ENCODE results near the gene SOX8. TPM values are rescaled to one million over a fixed set of nuclear protein-coding genes. Genes with fewer than 3 reads are reported as not detected.

Gene SOX8
- total RNA-seq, 1 experiment from 2014 or later: not detected

DNA sequence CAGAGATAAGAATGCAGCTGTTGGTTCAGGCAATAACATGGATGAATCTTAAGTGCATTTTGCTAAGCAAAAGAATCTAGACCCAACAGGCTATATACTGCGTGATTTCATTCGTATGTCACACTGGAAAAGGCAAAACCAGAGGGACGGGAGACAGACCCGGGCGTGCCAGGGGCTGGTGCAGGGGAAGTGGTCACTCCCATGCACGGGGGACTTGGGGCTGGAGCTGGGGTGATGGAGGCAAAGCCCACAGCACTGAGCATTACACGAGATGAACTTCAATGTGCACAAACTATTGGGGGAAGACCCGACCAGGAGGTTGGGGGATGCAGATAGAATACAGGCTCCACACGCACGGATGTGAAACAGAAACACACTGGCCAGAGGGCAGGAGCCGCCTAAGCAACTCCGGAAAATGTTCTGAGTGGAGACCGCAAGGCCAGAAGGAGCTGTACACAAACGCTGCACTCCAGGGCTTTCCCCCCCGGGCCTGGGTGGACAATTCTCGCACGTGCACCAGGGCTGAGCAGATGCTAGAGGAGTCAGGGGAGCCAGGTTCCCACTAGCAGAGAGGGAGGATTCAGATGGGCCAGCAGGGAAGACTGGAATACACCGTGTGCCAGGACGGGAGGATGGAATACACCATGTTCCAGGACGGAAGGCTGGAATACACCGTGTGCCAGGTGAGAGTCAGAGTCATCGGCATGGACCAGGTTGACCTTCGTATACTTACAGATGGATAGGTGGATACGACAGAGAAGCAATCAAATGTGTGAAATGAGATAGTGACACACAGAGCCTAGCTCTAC lies 22.1 kb upstream of the SOX8 start:
- H3K4me3 Mint-ChIP-seq (ENCODE audit: unreplicated experiment): no peak overlapping the region
- no peak for DNase-seq (ENCODE audit: unreplicated experiment)
- ChIA-PET CTCF (no interaction called here), POLR2A (no interaction called here)
- no peaks in the 10 kb centered on the region for H3K4me1 Mint-ChIP-seq (ENCODE audit: insufficient read depth, unreplicated experiment)
- H3K36me3 Mint-ChIP-seq (ENCODE audit: insufficient read depth, unreplicated experiment): no peaks in the 10 kb centered on the region
- no peaks in the 10 kb centered on the region for H3K27me3 Mint-ChIP-seq (ENCODE audit: insufficient read depth, unreplicated experiment)
- no TSS peak for BruUV-seq (replicated peaks)
- peaks cover 8% of the 10 kb centered on the region for H3K9me3 Mint-ChIP-seq (ENCODE audit: unreplicated experiment)
- no peak overlapping the region for H3K27ac Mint-ChIP-seq (ENCODE audit: low read depth, unreplicated experiment)
- intact Hi-C loops (cut with micrococcal nuclease): no loop called here
- TF ChIP-seq, protein P1, sequence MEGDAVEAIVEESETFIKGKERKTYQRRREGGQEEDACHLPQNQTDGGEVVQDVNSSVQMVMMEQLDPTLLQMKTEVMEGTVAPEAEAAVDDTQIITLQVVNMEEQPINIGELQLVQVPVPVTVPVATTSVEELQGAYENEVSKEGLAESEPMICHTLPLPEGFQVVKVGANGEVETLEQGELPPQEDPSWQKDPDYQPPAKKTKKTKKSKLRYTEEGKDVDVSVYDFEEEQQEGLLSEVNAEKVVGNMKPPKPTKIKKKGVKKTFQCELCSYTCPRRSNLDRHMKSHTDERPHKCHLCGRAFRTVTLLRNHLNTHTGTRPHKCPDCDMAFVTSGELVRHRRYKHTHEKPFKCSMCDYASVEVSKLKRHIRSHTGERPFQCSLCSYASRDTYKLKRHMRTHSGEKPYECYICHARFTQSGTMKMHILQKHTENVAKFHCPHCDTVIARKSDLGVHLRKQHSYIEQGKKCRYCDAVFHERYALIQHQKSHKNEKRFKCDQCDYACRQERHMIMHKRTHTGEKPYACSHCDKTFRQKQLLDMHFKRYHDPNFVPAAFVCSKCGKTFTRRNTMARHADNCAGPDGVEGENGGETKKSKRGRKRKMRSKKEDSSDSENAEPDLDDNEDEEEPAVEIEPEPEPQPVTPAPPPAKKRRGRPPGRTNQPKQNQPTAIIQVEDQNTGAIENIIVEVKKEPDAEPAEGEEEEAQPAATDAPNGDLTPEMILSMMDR (IDR thresholded peaks at IDR 0.05; ENCODE audit: unreplicated experiment): no peak

DNA sequence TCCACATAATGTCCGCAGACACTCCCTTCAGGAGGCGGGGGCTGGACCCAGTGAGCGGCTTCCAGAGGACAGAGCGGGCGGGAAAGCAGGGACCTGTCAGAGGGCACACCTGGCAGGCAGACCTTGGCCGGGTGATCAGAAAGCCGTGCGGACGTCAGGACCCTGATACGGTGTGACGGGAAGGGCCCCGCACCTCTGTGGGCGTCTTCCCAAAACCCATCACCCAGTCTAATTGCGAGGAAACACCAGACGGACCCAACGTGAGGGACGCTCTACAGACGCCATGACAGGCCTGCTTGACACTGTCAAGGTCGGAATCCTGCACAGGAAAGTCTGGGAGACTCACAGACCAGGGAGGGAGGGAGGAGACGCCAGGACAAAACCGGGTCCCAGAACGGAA lies 19.2 kb upstream of the SOX8 start:
- H3K27me3 Mint-ChIP-seq (ENCODE audit: insufficient read depth, unreplicated experiment): no peaks in the 10 kb centered on the region
- no TSS peak for BruUV-seq (replicated peaks)
- ChIA-PET POLR2A (no interaction called here), CTCF (no interaction called here)
- no peaks in the 10 kb centered on the region for H3K4me1 Mint-ChIP-seq (ENCODE audit: insufficient read depth, unreplicated experiment)
- no peak overlapping the region for H3K4me3 Mint-ChIP-seq (ENCODE audit: unreplicated experiment)
- peaks cover 20% of the 10 kb centered on the region for H3K9me3 Mint-ChIP-seq (ENCODE audit: unreplicated experiment)
- TF ChIP-seq, protein P1 (IDR thresholded peaks at IDR 0.05; ENCODE audit: unreplicated experiment): no peak
- peaks cover 6% of the 10 kb centered on the region for H3K36me3 Mint-ChIP-seq (ENCODE audit: insufficient read depth, unreplicated experiment)
- intact Hi-C loops (cut with micrococcal nuclease): no loop called here
- no peak for DNase-seq (ENCODE audit: unreplicated experiment)
- no peak overlapping the region for H3K27ac Mint-ChIP-seq (ENCODE audit: low read depth, unreplicated experiment)

DNA sequence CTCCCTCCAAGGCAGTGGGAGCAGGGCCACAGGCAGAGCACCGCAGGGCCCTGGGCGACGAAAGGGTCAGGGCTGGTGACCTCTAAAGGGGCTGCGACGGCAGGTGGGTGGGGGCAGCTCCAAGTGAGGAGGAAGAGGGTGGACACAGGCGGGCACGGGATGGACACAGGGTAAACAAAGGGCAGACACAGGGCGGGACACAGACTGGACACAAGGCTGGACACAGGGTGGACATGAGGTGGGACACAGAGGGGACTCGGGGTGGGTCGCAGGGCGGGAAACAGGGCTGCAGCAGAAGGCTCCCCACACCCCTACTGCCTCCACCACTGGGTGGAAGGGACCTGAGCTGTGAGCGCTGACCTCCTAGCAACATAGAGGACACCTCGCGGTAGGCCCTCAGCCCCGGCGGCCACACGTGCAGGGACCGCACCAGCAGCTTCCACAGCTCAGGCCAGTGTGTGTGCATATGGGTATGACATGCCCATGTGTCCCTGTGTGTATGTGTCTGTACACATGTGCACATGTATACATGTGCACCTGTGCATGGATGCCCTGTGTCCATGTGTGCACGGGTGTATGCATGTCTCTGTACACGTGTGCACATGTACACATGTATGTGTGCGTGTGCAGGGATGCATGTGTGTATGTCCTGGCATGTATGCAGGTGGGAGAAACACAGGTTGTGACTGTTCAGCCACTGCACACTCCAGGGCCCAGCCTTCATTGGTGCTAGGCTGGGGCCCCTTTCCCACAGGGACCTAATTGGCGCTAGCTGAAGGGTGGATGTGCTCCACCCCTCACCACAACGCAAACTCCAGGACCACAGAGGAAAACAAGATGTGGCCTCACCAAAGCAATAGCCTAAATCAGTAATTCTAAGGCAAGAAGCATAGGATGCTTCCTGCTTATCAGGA lies 18.4 kb upstream of the SOX8 start:
- no TSS peak for BruUV-seq (replicated peaks)
- ChIA-PET CTCF (interaction anchor here (1.3 kb wide), 1 partner anchor 10 kb away, joined by 8 read pairs; no protein-coding TSS in a partner anchor), POLR2A (no interaction called here)
- no peaks in the 10 kb centered on the region for H3K4me1 Mint-ChIP-seq (ENCODE audit: insufficient read depth, unreplicated experiment)
- no peak overlapping the region for H3K27ac Mint-ChIP-seq (ENCODE audit: low read depth, unreplicated experiment)
- DNase-seq (ENCODE audit: unreplicated experiment): no peak
- TF ChIP-seq, protein P1 (IDR thresholded peaks at IDR 0.05; ENCODE audit: unreplicated experiment): no peak
- H3K4me3 Mint-ChIP-seq (ENCODE audit: unreplicated experiment): no peak overlapping the region
- no peaks in the 10 kb centered on the region for H3K27me3 Mint-ChIP-seq (ENCODE audit: insufficient read depth, unreplicated experiment)
- intact Hi-C loops (cut with micrococcal nuclease): no loop called here
- peaks cover 17% of the 10 kb centered on the region for H3K9me3 Mint-ChIP-seq (ENCODE audit: unreplicated experiment)
- peaks cover 6% of the 10 kb centered on the region for H3K36me3 Mint-ChIP-seq (ENCODE audit: insufficient read depth, unreplicated experiment)

DNA sequence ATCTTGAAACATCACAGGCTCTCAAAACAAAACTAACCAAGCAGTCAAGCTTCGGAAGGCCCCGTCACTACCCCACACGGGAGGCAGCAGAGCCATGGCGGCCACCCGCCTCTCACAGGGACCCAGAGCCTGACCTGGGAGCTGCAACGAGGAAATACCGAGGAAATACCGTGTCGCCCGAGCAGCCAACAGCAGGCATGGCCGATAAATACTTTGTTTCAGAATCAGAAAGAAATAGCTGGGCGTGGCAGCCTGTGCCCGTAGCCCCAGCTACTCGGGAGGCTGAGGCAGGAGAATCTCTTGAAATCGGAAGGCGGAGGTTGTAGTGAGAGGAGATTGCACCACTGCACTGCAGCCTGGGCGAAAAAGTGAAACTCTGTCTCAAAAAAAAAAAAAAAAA lies 17.7 kb upstream of the SOX8 start:
- intact Hi-C loops (cut with micrococcal nuclease): no loop called here
- TF ChIP-seq, protein P1 (IDR thresholded peaks at IDR 0.05; ENCODE audit: unreplicated experiment): no peak
- Mint-ChIP-seq H3K27ac (ENCODE audit: low read depth, unreplicated experiment) (no peak overlapping the region), H3K4me3 (ENCODE audit: unreplicated experiment) (no peak overlapping the region), H3K27me3 (ENCODE audit: insufficient read depth, unreplicated experiment) (no peaks in the 10 kb centered on the region), H3K4me1 (ENCODE audit: insufficient read depth, unreplicated experiment) (no peaks in the 10 kb centered on the region), H3K9me3 (ENCODE audit: unreplicated experiment) (peaks cover 17% of the 10 kb centered on the region), H3K36me3 (ENCODE audit: insufficient read depth, unreplicated experiment) (peaks cover 6% of the 10 kb centered on the region)
- CTCF ChIA-PET: interaction anchor here (0.6 to 1.3 kb wide), 2 partner anchors 9 to 22 kb away, joined by 3 to 8 read pairs; no protein-coding TSS in a partner anchor
- BruUV-seq (replicated peaks): no TSS peak
- no peak for DNase-seq (ENCODE audit: unreplicated experiment)
- POLR2A ChIA-PET: no interaction called here

Data from MCF 10A (cell line).